GM18951 (cell line): ENCODE data around the gene ATP2A1.
"Not testable (repeated sequence)": the region's sequence is repeated elsewhere in the genome, so short reads cannot be mapped to it uniquely, and the experiment has no call there.

Source experiments
- POLR2A ChIP-seq: IDR thresholded peaks from 4 replicates; pipeline ENCODE4 v1.6.1; 2011; ENCODE audit warnings: mild to moderate bottlenecking; ENCODE audit not compliant: insufficient read length, insufficient read depth; ENCODE audit errors: extremely low read depth
- in situ Hi-C: fragments of 300-500 bp; cut with MboI; formaldehyde crosslinking; loops from one replicate; pipeline ENCODE4 v1.12.0; 2022; ENCODE audit warnings: low sequenced_read_pairs, mixed read lengths, inconsistent platforms; ENCODE audit not compliant: unreplicated experiment

The ATP2A1 gene

DNA sequence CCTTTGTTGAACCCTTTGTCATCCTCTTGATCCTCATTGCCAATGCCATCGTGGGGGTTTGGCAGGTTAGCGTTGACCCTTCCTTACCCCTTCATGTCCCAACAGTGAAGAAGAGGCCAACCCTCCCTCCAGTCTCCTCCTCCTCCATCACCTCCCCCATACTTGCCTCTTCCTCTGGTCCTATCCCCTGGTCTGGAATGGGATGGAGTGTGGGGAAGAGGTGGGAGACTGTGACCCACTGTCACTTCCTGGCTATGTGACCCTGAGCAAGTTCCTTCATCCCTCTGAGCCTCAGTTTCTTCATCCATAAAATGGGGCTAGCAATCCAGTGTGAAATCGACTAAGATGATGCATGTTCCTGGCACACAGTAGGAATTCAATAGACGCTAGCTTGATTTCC, 2.7 kb downstream of the ATP2A1 start:
- in situ Hi-C loops: no loop called here
- no peak for TF ChIP-seq POLR2A

DNA sequence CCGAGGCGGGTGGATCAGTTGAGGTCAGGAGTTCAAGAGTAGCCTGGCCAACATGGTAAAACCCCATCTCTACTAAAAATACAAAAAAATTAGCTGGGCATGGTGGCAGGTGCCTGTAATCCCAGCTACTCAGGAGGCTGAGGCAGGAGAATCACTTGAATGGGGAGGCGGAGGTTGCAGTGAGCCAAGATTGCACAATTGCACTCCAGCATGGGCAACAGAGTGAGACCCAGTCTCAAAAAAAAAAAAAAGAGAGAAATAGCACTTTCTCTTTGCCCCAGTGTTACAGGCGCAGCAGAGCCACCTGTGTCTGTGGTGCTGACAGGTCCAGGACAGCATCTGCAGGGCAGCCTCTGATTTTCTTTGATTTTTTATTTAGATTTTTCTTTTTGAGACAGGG, 3.3 kb downstream of the ATP2A1 start:
- in situ Hi-C loops: not testable (repeated sequence)

DNA sequence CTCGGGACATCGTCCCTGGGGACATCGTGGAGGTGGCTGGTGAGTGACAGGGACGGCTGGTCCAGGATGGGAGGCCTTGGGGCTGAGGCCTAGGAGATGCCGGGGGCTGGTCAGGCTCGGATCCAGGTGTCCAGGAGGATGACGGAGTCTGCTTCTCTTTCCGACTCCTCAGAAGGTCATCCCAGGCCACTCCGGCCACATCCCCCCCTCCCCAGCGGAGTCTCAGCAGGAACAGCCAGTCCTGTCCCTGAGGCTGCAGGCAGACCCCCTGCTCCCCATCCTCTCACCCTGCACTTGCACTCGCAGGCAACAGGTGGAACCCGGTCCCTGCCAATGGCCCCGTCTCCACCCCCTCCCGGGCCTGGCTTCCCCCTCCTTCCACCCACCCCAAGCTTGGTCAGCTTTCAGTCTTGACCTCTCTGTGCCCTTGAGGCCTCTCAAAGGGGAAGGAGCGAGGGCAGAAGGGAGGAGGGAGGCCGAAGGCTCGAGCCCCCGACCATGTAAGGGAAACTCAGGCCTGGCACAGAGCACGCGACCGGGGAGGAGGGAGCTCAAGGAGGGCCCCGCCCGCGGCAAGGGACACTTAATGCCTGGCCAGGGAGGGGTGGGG, 4.4 kb downstream of the ATP2A1 start:
- no peak for TF ChIP-seq POLR2A
- in situ Hi-C loops: no loop called here

DNA sequence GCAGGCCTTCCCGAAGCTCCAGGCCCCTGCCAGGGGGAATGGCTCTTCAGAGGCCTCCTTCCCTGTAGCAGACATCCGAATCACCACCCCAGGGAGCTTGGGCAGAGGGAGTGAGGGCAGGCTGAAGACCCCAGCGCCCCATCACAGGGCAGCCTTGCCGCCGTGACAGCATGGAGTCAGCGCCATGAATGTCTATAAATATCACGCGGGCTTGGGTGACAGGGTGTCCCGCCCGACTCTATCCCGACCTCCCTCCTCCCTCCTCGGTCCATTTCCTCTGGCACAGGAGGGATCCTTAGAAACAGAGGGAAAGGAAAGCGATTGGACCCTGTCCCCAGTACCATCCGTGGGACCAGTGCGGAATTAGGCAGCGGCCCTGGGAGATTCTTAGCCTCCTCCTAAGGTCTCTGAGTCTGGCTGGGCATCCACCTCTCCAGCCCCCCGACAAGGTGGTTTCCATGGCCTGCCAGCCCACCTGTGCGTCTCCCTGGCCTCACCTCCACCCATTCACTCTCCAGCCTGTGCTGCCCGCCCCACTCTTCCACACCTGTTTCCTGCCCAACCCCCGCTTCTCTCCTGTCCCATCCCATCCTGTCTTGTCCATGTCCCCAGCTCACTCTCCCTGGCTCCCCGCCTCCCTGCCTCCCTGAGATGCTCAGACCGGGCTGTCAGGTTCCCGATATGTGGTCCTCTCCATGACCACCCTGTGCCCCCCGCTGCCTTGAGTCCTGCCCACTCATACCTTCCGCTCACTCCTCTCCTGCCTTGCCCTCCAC, 5.1 kb downstream of the ATP2A1 start:
- TF ChIP-seq POLR2A: no peak
- in situ Hi-C loops: no loop called here

DNA sequence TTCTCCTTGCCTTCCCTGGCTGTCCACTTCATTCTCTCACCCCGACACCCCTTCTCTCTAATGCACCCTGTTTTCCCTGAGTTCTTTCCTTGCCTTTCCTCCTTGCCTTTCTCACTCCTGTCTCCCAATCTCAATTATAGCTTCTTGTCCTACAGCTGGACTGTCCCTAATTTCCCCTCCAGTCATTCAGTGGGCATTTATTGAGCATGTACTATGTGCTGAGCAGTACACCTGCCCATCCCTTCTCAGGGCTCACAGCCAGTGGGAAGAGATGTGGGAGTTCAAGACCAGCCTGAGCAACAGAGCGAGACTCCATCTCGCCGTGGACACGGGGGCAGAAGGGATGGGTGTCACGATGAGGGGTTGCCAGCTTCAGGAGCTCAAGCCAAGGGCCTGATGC, 5.8 kb downstream of the ATP2A1 start:
- in situ Hi-C loops: no loop called here
- no peak for TF ChIP-seq POLR2A

DNA sequence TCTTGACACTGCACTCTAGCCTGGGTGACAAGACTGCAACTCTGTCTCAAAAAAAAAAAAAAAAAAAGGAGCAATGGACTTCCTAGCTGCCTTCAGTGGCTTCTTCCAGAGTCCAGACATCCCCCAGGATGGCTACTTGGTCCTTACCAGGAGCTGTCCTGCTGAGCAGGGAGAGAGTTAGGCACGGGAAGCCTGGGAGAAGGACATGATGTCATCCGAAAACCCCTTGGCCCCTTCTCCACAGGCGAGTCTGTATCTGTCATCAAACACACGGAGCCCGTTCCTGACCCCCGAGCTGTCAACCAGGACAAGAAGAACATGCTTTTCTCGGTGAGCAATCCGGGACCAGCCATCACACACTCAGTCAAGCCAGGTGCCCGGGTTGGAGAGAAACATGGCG, 8.7 kb downstream of the ATP2A1 start:
- in situ Hi-C loops: no loop called here
- no peak for TF ChIP-seq POLR2A

DNA sequence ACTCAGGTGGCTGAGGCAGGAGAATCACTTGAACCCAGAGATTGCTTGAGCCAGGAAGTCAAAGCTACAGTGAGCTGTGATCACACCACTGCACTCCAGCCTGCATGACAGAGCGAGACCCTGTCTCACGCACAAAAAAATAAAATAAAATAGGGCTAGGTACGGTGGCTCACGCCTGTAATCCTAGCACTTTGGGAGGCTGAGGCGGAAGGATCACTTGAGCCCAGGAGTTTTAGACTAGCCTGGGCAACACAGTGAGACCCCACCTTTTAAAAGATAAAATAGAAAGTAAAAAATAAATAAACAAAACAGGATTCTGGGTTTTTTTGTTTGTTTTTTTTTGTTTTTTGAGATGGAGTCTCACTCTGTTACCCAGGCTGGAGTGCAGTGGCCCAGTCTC, 12.1 kb downstream of the ATP2A1 start:
- in situ Hi-C loops: not testable (repeated sequence)

DNA sequence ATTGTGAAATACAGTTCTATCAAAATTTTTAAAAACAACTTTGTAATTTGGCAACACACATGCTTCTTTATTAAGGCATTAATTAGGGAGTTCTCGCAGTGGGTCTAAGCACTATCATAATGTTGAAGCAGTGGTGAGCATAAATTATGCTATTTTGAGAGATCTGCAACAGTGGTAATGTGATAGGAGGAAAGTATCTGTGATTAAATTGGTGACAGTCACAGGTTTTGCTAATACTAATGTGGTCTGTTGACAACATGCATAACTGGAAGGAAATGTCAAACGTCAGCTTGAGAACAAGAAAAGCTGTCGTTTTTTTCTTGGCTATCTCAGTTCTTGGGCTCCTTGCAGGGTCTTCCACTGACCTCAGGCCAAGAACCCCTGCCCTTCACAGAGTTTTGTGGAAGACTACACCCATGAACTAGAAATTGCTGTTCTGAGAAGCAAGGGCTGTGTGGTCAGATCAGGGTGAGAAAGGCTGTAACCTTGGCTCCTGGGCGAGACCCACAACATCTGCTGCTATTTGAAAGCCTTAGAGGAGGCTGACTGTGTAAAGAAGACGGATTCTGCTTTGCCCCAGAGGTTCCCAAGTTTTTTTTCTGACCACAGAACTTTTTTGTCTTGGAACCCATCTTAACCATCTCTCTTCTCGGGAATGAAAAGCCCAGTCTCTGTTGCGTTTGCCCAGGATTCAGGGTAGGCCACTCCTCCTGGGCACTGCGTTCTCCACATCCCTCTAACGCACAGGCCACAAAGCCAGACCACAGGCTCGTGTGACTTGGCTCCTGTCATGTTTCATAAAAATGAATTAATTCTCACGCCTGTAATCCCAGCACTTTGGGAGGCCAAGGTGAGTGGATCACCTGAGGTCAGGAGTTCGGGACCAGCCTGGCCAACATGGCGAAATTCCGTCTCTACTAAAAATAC, 13.9 kb downstream of the ATP2A1 start:
- no peak for TF ChIP-seq POLR2A
- in situ Hi-C loops: no loop called here

DNA sequence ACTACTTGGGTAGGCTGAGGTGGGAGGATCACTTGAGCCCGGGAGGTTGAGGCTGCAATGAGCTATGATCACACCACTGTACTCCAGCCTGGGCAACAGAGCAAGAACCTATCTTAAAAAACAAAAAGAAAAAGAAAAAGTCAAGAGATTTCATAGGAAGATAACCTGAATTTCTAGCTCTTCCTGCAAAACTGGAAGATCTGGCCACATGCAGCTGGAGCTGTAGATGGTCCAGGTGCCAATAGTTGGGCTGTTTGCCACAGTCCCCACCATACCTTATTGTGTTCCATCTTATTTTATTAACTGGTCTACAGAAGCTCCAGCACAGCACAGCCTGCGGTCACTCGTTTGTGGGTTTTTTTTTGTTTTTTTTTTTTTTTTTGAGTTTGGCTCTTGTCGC, 15.0 kb downstream of the ATP2A1 start:
- TF ChIP-seq POLR2A: no peak
- in situ Hi-C loops: no loop called here

DNA sequence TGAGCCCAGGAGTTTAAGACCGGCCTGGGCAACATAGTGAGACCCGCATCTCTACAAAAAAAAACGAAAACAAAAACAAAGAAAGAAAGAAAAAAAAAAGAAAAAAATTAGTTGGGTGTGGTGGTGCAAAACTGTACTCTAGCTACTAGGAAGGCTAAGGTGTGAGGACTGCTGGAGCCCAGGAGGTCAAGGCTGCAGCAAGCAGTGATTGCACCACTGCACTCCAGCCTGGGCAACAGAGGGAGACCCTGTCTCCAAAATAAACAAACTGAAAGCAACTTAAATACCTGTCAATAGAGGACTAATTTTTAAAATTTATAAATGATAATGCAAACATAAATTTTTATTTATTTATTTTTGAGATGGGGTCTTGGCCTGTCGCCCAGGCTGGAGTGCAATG, 17.3 kb downstream of the ATP2A1 start:
- no peak for TF ChIP-seq POLR2A

DNA sequence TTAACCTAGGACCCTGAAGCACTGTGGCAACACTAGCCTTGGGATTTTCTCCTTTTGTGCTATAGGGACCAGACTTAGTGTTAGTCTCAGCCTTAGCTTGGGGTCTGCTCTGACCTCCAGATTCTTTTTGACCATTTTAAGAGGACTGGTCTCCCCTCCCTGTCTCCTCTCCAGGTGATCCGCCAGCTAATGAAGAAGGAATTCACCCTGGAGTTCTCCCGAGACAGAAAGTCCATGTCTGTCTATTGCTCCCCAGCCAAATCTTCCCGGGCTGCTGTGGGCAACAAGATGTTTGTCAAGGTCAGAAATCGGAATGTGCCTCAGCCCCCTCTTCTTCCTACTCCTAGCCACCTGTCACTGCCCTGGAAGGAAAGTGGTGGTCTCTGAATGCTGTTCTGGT, 19.5 kb downstream of the ATP2A1 start:
- no peak for TF ChIP-seq POLR2A
- in situ Hi-C loops: no loop called here

More for the DNA sequence above, 17.3 kb downstream of the ATP2A1 start:
- in situ Hi-C loops: no loop called here

DNA sequence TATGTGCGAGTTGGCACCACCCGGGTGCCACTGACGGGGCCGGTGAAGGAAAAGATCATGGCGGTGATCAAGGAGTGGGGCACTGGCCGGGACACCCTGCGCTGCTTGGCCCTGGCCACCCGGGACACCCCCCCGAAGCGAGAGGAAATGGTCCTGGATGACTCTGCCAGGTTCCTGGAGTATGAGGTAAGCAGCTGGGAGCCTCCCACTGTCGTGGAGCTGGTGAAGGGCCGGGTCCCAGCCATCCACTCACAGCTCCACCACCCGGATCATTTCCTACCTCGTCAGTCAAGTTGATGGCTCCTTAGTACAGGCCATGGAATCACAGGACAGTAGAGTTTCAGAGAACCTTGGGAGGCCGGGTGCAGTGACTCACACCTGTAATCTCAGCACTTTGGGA, 20.0 kb downstream of the ATP2A1 start:
- in situ Hi-C loops: no loop called here

DNA sequence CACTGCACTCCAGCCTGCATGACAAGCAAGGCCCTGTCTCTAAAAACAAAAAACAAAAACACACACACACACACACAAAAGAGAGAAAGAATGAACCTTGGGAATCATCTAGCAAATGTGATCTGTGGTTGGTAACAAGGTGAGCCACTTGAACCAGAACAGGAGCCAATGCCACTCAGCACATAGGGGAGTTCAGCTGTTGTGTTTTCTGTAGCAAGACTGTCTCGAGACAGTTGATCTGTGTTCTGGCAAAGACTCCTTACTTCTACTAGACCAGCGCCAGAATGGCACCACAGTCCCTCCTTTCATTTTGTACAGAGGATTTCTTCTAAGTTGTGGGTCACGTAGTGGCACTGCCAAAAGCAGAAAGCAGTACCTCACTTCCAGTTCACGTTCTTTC, 20.7 kb downstream of the ATP2A1 start:
- in situ Hi-C loops: no loop called here
- TF ChIP-seq POLR2A: no peak

More for the DNA sequence above, 20.0 kb downstream of the ATP2A1 start:
- TF ChIP-seq POLR2A: no peak
